GM10248 (cell line): Measurements from ENCODE around the gene FHOD3.

Experiments used
- CTCF ChIA-PET: fragments of 300-600 bp; sonication (Branson Sonifier 250); formaldehyde crosslinking; extraction: SDS; loops from one replicate; lab custom pipeline; 2021; ENCODE audit warnings: antibody characterized with exemption; lab: Yijun Ruan, JAX
- POLR2A ChIA-PET: fragments of 350-650 bp; sonication (Branson Sonifier 250); formaldehyde crosslinking; extraction: SDS; loops from one replicate; lab custom pipeline; 2020; ENCODE audit warnings: antibody characterized with exemption; lab: Yijun Ruan, JAX
- DNase-seq: peaks from one replicate; pipeline ENCODE4 v3.0.0; 2012; ENCODE audit errors: extremely low spot score
- CTCF ChIP-seq: IDR thresholded peaks from 2 replicates; pipeline ENCODE4 v1.5.1; 2012; ENCODE audit warnings: mild to moderate bottlenecking, low read depth; ENCODE audit errors: extremely low read depth, missing control alignments, control extremely low read depth

The FHOD3 gene

DNA sequence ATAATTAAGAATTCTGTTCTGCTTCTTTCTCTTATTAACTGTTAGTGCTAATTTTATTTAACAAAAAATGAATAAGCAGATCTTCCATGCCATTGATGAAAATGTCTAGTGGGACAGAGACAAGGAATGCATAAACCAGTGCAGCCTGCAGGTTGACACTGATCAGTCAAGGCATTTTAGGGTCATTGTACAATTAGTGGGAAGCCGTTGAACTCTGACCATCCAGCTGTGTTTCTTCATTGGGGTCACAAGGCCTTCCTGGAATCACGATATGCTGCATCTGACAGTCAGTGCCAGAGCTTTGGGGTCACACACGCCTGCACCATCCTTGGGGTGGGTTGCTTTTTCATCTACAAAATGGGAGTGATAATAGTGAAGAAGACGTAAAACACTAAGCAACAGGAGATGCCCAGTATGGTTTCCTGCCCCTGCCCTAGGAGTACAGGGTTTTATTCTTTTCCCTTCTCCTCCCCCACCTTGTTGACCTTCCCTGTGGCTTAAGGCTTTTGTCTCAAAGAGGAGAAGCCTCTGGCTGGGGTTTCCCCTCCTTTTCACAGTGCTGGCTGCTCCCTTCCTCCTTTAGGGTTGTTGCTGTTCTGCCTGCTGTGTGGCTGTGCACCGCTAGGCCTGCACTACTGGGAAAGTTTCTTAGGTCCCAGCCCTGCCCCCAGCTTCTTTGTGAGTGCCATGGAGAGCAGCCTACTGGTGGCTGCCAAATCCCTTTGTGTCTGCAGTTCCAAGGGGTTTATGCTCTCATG lies 285.7 kb downstream of the FHOD3 start:
- TF ChIP-seq CTCF = no peak
- POLR2A ChIA-PET = no interaction called here
- DNase-seq = peak; percentile 37
- CTCF ChIA-PET = interaction anchor here (1.4 kb wide), 1 partner anchor 10 kb away, joined by 5 read pairs; no protein-coding TSS in a partner anchor

GRCh38 chr18:36589857-36590543 lies 292.5 kb downstream of the FHOD3 start:
- no peak for DNase-seq
- ChIA-PET CTCF (interaction anchor here (0.7 to 2.0 kb wide), 2 partner anchors 15 to 20 kb away, joined by 3 to 6 read pairs; no protein-coding TSS in a partner anchor), POLR2A (no interaction called here)
- no peak for TF ChIP-seq CTCF

- POLR2A ChIA-PET = no interaction called here
These were observed 293.4 kb downstream of the FHOD3 start for GRCh38 chr18:36590621-36591580.

DNA sequence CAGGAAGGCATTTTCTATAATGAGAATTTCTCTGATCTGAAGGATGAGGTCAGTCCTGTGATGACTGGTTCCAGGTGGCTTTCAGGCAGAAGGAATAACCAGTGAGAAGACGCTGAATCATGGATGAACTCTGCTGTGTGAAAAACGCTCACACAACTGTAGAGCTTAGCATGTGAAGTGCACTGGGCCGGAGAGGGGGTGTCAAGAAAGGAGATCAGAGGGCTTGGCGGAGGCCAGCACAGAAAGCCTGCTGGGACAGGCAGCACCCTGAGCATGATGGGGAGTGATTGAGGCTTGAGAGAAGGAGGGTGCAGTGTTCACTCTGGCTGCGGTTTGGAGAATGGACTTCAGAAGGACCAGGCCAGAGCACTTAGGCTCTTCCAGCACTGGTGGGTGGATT lies 294.8 kb downstream of the FHOD3 start:
- ChIA-PET POLR2A (no interaction called here), CTCF (interaction anchor here (1.3 kb wide), 1 partner anchor 10 kb away, joined by 3 read pairs; no protein-coding TSS in a partner anchor)
- TF ChIP-seq CTCF = no peak
- no peak for DNase-seq

More at GRCh38 chr18:36590621-36591580, 293.4 kb downstream of the FHOD3 start:
- no peak for DNase-seq
- CTCF ChIA-PET = interaction anchor here (2.0 kb wide), 1 partner anchor 14 kb away, joined by 6 read pairs; no protein-coding TSS in a partner anchor
- TF ChIP-seq CTCF = no peak

- no peak for TF ChIP-seq CTCF
- no peak for DNase-seq
- ChIA-PET POLR2A (no interaction called here), CTCF (no interaction called here)
These were observed 295.5 kb downstream of the FHOD3 start for GRCh38 chr18:36593001-36593400.

DNA sequence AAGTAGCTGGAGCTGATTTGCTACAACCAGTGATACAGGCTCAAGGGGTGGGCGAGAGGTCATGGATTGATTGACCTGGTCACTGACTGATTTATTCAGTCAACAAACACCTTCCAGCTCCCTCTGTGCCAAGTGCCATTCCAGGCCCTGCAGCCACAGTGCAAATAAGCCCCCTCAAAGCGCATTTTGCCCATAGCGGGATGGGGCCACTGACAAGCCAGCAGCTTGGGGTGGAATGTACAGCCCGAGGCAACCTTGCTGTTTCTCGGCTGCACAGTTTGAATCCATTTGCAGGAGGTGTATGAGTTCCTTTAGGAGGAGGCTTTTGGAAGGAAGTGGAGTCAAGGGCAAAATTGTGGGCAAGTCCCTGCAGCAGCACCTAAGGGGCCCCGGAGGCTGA lies 296.1 kb downstream of the FHOD3 start:
- no peak for TF ChIP-seq CTCF
- DNase-seq = no peak
- ChIA-PET CTCF (no interaction called here), POLR2A (no interaction called here)
